HepG2 (cell line): Measurements from ENCODE around the gene MDP1. TPM values are rescaled to one million over a fixed set of nuclear protein-coding genes. Genes with fewer than 3 reads are reported as not detected.

Experiments used
- CENPT ChIP-seq: sonication (generic); formaldehyde crosslinking; IDR thresholded peaks from 2 replicates; pipeline ENCODE4 v1.8.0; 2022; ENCODE audit warnings: low read depth, mild to moderate bottlenecking, moderate library complexity, missing genetic modification reagents
- CHD4 ChIP-seq: fragments of 200-600 bp; sonication (generic); IDR thresholded peaks from 2 replicates; pipeline ENCODE4 v1.7.0; 2017; ENCODE audit warnings: mild to moderate bottlenecking, low read length, borderline replicate concordance
- E2F5 ChIP-seq: sonication (generic); formaldehyde crosslinking; conservative IDR thresholded peaks from 2 replicates; pipeline ENCODE4 v1.4.0; 2020; ENCODE audit warnings: missing genetic modification reagents
- EED ChIP-seq: sonication (generic); formaldehyde crosslinking; IDR thresholded peaks from 2 replicates; pipeline ENCODE4 v1.5.0; 2020; ENCODE audit warnings: mild to moderate bottlenecking, missing genetic modification reagents
- EP300 ChIP-seq, 3 experiments: sonication (generic) in 1 of 3; formaldehyde crosslinking in 1 of 3; IDR thresholded peaks; 2 replicates each; pipeline versions ENCODE4 v1.5.1 to v1.6.1; 2011 to 2020; ENCODE audit warnings: low read depth in 2 of 3, low read length in 2 of 3, borderline replicate concordance in 1 of 3, improper control_type of control experiment in 1 of 3, mild to moderate bottlenecking in 1 of 3, missing genetic modification reagents in 1 of 3, moderate library complexity in 1 of 3
- GRHL1 ChIP-seq: sonication (generic); formaldehyde crosslinking; conservative IDR thresholded peaks from 2 replicates; pipeline ENCODE4 v1.8.0; 2022; ENCODE audit warnings: missing genetic modification reagents
- ISX ChIP-seq: sonication (generic); formaldehyde crosslinking; conservative IDR thresholded peaks from 2 replicates; pipeline ENCODE4 v1.5.0; 2020; ENCODE audit warnings: missing genetic modification reagents
- MAZ ChIP-seq, 2 experiments: sonication (generic) in 1 of 2; formaldehyde crosslinking in 1 of 2; IDR thresholded peaks; 2 replicates each; pipeline versions ENCODE4 v1.5.0 to v1.6.1; 2012 to 2020; ENCODE audit warnings: low read depth in 2 of 2, mild to moderate bottlenecking in 2 of 2, borderline replicate concordance in 1 of 2, improper control_type of control experiment in 1 of 2, low read length in 1 of 2, missing genetic modification reagents in 1 of 2, moderate library complexity in 1 of 2
- MLX ChIP-seq: IDR thresholded peaks from 2 replicates; pipeline ENCODE4 v1.6.1; 2016
- STAT6 ChIP-seq: sonication (generic); formaldehyde crosslinking; IDR thresholded peaks from 2 replicates; pipeline ENCODE4 v1.4.0; 2020; ENCODE audit warnings: missing genetic modification reagents, mild to moderate bottlenecking, borderline replicate concordance
- TARDBP ChIP-seq: sonication (generic); formaldehyde crosslinking; IDR thresholded peaks from 2 replicates; pipeline ENCODE4 v1.8.0; 2022; ENCODE audit warnings: mild to moderate bottlenecking, missing genetic modification reagents
- TBP ChIP-seq: sonication (generic); formaldehyde crosslinking; IDR thresholded peaks from 2 replicates; pipeline ENCODE4 v1.5.0; 2020; ENCODE audit warnings: missing genetic modification reagents
- ZBTB8A ChIP-seq: sonication (generic); formaldehyde crosslinking; IDR thresholded peaks from 2 replicates; pipeline ENCODE4 v1.4.0; 2020; ENCODE audit warnings: mild to moderate bottlenecking, low read depth, missing genetic modification reagents, borderline replicate concordance
- ZGPAT ChIP-seq: IDR thresholded peaks from 2 replicates; pipeline ENCODE4 v1.6.1; 2016; ENCODE audit warnings: mild to moderate bottlenecking
- ZNF263 ChIP-seq: sonication (generic); formaldehyde crosslinking; IDR thresholded peaks from 2 replicates; pipeline ENCODE4 v1.4.0; 2020; ENCODE audit warnings: missing genetic modification reagents
- ZNF282 ChIP-seq: fragments of 450-650 bp; IDR thresholded peaks from 2 replicates; pipeline ENCODE4 v1.6.1; 2018; ENCODE audit not compliant: partially characterized antibody
- ZNF576 ChIP-seq: sonication (generic); formaldehyde crosslinking; IDR thresholded peaks from 2 replicates; pipeline ENCODE4 v1.4.0; 2020; ENCODE audit warnings: mild to moderate bottlenecking, missing genetic modification reagents
- ZNF619 ChIP-seq: sonication (generic); formaldehyde crosslinking; IDR thresholded peaks from 2 replicates; pipeline ENCODE4 v1.4.0; 2020; ENCODE audit warnings: mild to moderate bottlenecking, missing genetic modification reagents
- ZNF629 ChIP-seq: sonication (generic); formaldehyde crosslinking; conservative IDR thresholded peaks from 2 replicates; pipeline ENCODE4 v1.5.0; 2020; ENCODE audit warnings: missing genetic modification reagents
- polyA plus RNA-seq, 8 experiments: library from polyadenylated mRNA; depleted of rRNA in 3 of 8; stranded (reverse) in 7 of 8; unstranded in 1 of 8; fragments of >200 nt; fragmentation: Illumina TruSeq in 4 of 8; extraction: Trizol in 4 of 8; gene quantifications; 2 replicates each; pipeline versions ENCODE4 v1.2.1 to v1.2.3, GENCODE V29; 2011 to 2016; ENCODE audit warnings: low read depth in 4 of 8, missing spikeins in 1 of 8, mixed read lengths in 1 of 8; ENCODE audit not compliant: insufficient read depth in 1 of 8
- total RNA-seq, 5 experiments: library from RNA; depleted of rRNA; stranded (reverse); fragments of >200 nt; fragmentation: Illumina TruSeq; extraction: Trizol; gene quantifications; 2 replicates each; pipeline ENCODE4 v1.2.3, GENCODE V29; 2016; ENCODE audit warnings: low read depth in 1 of 5

The MDP1 gene
- total and polyA plus RNA-seq, 2 of the 13 experiments (the other 11 are each of a cell fraction or from before 2014, with no cell fraction given) = 44.1 to 48.7 TPM

GRCh38 chr14:24232645-24233537, 17.0 kb upstream of the MDP1 start, which contains the start of gene GMPR2 (continued):
- peak; percentile 92 for TF ChIP-seq ZGPAT (CRISPR knock-in tag)
- TF ChIP-seq MLX (CRISPR knock-in tag) = peak; percentile 64; the same call in 1 of the 2 replicates
- 0 out of 2 replicates have a peak, but pooled peaks have one; percentile 65 for TF ChIP-seq ZBTB8A
- TF ChIP-seq TARDBP (CRISPR knock-in tag) = peak; percentile 84
- no peak for TF ChIP-seq EP300 (IDR thresholded peaks at IDR 0.05; ENCODE audit: low read depth in 2 of 2, low read length in 2 of 2)
- TF ChIP-seq EP300 (CRISPR knock-in tag; IDR thresholded peaks at IDR 0.05; ENCODE audit: borderline replicate concordance) = peak; percentile 41
- no peak for TF ChIP-seq ZNF282
- TF ChIP-seq ZNF263 = no peak; the same call in none of the 2 replicates
- no peak; the same call in 1 of the 2 replicates for TF ChIP-seq TBP (CRISPR knock-in tag)
- TF ChIP-seq GRHL1 = no peak
- peak; percentile 48 for TF ChIP-seq ZNF629 (CRISPR knock-in tag)
- no peak for TF ChIP-seq ZNF619 (CRISPR knock-in tag)
- TF ChIP-seq MAZ (IDR thresholded peaks at IDR 0.05; ENCODE audit: borderline replicate concordance, low read depth, low read length) = 0 out of 2 replicates have a peak, but pooled peaks have one; percentile 48
- no peak for TF ChIP-seq MAZ (CRISPR knock-in tag; IDR thresholded peaks at IDR 0.05; ENCODE audit: low read depth)
- TF ChIP-seq EED (CRISPR knock-in tag) = no peak
- TF ChIP-seq ISX (CRISPR knock-in tag) = peak; percentile 67; the same call in 1 of the 2 replicates
- no peak; the same call in 1 of the 2 replicates for TF ChIP-seq STAT6
- TF ChIP-seq CENPT (CRISPR knock-in tag) = peak; percentile 77; the same call in 1 of the 2 replicates
- TF ChIP-seq E2F5 (CRISPR knock-in tag) = peak; percentile 52; the same call in 1 of the 2 replicates
- no peak; the same call in 1 of the 2 replicates for TF ChIP-seq ZNF576 (CRISPR knock-in tag)
- TF ChIP-seq CHD4 = no peak
